Fibroblast of gingiva (primary cell): Measurements from ENCODE around the gene RBM26.
A peak's percentile ranks its signal among the peaks of the same experiment; 100 is the strongest.

Experiments used
- DNase-seq: peaks from one replicate; pipeline ENCODE4 v3.0.0-alpha.2; 2011; ENCODE audit warnings: low read depth

RBM26 gene, protein sequence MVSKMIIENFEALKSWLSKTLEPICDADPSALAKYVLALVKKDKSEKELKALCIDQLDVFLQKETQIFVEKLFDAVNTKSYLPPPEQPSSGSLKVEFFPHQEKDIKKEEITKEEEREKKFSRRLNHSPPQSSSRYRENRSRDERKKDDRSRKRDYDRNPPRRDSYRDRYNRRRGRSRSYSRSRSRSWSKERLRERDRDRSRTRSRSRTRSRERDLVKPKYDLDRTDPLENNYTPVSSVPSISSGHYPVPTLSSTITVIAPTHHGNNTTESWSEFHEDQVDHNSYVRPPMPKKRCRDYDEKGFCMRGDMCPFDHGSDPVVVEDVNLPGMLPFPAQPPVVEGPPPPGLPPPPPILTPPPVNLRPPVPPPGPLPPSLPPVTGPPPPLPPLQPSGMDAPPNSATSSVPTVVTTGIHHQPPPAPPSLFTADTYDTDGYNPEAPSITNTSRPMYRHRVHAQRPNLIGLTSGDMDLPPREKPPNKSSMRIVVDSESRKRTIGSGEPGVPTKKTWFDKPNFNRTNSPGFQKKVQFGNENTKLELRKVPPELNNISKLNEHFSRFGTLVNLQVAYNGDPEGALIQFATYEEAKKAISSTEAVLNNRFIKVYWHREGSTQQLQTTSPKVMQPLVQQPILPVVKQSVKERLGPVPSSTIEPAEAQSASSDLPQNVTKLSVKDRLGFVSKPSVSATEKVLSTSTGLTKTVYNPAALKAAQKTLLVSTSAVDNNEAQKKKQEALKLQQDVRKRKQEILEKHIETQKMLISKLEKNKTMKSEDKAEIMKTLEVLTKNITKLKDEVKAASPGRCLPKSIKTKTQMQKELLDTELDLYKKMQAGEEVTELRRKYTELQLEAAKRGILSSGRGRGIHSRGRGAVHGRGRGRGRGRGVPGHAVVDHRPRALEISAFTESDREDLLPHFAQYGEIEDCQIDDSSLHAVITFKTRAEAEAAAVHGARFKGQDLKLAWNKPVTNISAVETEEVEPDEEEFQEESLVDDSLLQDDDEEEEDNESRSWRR

DNA sequence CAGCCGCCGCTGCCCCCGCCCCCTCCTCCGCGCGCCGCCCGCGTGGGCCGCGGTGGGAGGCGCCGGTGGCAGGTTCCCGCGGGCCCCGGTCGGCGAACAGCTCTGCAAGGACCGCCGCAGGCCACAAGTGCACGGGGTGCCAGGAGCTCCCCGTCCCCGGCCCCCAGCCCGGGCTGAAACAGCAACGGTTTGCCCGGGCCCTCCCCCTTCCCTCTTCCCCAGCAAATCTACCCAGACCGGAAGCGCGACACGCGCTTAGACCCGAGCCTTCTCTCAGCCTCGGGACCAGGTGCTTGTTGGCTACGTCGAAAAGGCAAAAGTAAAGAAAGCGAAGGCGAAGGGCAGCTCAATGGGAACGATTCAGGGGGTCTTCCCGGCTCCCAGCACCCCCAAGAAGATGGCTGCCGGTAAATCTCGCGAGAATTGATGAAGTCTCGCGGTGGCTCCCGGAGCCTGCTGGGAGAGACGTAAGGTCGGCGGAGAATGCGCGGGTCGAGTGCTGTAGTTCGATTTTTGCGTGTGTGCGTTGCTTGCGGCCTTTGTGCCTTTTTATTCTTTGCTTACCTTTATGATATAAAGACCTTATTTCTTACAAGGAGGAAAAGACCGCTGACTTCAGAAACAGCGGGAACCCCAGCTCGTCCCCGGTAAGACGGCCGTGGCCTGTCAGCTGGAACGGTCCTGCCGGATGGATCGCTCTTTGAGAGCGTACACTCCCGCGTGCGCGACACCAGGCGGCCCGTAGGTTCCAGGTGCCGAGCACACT lies at the start of gene RBM26:
TSS of gene RBM26 (minus strand) at position 425 of the 766 bp plus-strand sequence. CDS start 481 bp downstream, outside the sequence.
- DNase-seq, result peak; percentile 94

DNA sequence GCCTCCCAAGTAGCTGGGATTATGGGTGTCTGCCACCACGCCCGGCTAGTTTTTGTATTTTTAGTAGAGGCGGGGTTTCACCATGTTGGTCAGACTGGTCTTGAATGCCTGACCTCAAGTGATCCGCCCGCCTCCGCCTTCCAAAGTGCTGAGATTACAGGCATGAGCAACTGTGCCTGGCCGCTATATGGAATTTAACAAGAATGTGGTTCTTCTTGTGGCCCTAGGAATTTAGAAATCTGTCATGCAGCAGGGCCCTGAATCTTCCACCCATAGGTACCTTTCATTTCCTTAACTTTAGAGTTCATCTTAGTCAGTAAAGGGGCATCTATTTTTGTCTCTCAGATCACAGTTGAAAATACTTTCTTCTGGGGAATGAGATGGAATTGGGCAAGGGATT lies 49.3 kb upstream of the RBM26 start:
- DNase-seq, result no peak

DNA sequence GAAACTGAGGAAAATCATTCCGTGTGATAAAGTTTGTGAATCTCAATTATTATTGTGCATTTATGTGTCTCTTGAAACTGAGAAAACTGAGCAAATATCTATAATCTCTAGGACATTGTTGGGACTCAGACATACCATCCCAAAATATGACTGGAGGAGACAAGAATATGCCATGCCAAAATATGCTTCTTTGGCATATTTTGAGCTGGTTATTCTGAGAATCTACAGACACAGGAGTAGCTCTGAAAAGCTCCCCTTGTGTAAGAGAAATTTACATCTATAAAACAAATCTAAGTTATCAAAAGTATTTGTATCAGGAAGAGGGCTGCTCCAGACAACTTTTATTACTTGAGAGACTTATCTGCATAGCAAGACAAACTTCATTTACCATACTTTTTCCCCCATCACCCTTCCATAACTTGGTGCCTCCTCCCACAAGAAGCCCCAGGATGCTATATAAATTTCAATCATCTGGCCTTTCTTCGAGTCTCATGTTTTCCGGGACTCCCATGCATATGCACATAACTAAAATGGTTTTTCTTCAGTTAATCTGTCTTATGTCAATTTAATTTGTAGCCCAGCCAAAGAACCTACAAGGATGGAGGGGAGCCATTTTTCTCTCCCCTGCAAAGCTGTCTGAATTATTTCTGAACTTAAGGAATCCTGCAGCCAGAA lies 46.3 kb upstream of the RBM26 start:
- DNase-seq, result no peak

DNA sequence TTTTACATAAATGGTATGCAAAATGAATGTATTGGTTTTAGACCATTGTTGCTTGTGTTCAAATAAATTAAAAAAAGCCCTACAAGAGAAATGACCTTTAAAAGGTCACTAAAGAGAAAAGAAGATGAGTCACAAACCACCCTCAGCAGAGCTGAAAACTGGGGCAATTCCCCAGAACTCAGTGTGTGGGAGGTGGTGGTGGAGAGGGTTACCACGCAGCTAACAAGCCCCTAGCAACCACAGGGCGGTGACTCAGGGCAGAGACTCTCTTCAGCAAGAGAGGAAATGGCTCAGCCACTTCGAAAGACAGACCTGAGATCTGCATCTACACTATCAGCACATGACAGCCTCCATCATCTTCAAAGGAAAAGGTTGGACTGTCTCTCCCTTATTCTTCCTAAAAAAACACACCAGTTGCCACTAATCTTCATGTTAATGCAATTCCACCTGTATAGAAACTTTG lies 45.5 kb upstream of the RBM26 start:
- peak; percentile 77 for DNase-seq

DNA sequence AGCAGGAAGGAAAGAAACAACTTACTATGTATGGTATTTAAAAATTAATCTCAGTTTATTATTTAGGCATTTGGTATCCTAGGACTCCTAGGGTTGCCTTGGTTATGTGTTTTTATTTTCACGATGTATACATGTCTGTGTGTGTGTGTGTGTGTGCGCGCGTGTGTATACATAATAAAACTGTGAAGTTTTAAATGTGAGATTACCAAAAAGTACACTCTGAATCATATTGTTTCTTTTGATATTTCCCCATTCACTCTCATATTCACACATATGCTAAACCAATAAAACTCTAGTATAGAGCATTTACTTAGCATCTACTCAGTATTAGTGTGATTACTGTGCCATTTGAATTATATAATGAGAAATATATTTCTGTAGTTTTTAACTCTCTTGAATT lies 44.1 kb upstream of the RBM26 start:
- no peak for DNase-seq

DNA sequence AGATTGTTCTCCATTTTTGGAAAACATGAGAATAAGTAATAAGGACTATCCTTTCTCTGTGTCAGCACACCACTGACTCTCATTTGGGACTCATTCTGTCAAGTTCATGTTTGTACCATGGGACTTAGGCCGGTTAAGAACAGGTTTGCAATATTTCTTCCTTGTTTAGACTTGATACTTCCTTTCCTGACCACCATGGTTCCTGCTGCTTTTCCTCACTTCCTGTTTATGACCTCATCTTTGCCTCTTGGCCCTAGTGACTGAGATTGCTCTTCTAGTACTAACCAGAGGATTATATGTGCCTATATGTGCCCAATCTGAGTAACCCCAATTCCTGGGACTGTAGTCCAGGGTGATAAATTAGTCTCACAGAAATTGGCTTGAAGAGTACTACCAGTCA lies 42.4 kb upstream of the RBM26 start:
- no peak for DNase-seq

DNA sequence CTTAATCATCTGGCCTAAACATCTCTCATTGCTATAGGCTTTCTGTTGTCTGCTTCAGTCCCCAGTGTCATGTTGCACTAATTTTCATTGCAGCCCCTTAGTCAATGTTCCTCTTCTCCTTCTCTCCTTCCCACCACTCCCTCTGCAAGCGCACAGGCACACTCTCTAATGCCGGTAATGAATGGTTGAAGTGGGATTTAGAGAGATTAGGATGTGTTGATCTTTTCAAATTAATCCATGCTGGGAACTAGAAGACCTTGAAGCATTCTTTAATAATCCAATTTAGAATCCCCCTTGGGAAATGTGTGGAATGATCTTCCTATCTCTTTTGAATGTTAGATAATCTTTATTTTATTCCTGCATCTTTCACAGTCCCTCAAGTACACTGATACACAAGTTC lies 41.7 kb upstream of the RBM26 start:
- no peak for DNase-seq

DNA sequence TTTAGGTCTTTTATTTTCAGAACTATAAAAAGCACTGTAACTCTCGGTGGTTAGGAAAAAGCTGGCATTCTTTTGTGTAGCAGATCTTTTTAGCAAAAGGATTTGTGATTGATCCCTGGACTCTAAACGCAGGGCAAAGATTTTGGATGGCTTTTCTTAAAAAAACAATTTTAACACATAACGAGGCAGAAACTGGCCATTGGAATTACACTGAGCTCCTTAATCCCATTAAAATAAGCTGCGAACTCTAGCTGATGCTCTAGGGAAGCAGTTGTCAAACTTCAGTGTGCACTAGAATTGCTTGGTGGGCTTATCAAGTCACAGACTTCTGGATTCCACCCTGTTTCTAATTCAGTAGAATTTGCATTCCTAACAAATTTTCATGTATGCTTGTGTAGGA lies 41.1 kb upstream of the RBM26 start:
- no peak for DNase-seq

DNA sequence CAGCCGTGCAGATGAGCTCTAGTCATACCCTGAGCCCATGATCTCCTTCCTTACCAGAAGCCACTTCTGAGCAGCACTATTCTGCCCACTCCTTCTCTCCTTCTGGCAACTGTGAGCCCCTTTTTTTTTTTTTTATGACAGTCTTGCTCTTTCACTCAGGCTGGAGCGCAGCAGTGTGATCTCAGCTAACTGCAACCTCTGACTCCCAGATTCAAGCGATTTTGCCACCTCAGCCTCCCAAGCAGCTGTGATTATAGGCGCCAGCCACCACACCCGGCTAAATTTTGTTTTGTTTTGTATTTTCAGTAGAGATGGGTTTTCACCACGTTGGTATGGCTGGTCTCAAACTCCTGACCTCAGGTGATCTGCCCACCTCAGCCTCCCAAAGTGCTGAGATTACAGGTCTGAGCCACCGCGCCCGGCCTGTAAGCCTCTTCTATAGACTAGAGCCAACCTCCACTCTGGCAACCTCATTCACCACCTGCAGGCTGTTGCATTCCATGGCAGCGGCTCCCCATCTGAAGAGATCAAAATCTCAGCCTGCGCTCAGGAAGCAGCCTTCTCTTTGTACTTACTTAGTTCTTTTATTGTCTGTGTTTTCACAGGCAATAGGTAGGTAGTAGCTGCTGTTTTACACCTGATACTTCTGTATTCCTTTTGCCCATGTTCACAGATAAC lies 40.1 kb upstream of the RBM26 start:
- no peak for DNase-seq

DNA sequence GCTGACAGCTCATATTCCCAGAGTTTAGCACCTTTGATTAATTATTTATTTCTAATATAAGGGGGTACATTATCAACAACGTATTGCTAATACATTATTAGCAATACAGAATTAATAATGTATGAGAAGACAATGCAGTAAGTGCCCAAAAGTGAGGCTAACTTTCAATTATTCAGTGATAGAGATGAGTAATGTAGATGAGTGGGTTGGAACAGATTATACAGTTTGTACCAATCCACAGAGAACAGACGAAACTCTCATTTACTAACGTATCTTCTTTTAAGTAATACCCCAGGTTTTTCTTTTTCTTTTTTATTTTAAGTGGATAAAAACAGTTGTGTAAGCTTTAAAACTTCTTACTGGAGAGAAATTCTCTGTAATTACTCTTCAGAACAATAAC lies 36.7 kb upstream of the RBM26 start:
- no peak for DNase-seq

DNA sequence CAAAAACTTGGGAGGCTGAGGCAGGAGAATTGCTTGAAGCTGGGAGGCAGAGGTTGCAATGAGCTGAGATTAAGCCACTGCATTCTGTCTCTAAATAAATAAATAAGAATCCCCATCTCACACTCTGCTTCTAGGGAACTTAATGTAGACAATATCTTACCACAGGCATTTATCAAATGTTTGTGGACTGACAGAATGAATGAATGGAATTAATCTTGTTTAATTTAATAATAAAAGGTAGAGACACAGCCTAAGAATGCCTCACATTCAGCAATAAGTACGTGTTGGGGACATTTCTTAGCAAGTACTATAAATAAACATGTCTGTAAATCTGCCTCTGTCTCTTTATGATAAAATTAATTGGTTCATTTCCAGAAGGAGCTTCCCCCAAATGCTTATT lies 36.2 kb upstream of the RBM26 start:
- DNase-seq, result no peak

DNA sequence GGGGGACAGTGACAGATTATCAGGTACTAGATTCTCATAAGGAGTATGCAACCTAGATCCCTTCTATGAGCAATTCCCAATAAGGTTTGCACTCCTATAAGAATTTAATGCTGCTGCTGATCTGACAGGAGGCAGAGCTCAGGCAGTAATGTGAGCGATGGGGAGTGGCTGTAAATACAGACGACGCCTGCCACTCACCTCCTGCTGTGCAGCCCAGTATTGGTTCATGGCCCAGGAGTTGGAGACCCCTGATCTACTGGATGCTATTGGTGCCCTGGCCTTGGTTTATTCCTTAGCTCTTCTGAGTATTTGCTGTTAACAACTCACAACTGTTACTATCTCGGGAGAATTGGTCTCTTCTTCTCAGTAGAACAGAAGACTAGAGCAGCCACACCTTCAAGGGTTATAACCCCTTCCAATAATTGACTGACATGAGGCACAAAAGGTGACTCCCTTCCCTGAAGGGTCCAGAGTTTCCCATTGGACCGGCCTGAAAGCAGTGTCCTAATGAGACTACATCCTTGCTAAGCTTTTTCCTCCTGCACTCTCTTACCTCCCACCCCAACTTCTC lies 35.0 kb upstream of the RBM26 start:
- no peak for DNase-seq

DNA sequence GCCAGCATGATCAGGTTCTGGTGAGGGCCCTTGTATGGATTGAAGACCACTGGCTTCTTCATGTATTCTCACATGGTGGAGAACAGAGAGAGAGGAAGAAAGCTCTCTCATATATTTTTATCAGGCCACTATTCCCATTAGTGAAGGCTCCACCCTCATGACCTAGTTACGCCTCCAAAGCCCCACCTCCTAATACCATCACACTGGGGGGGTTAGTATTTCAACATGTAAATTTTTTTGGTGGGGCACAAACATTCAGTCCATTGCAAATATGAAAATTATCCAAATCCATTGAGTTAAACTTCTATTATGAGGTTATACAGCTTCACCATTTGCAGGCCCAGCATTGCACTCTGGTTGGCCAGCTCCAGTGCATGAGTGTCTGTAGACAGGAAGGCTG lies 33.2 kb upstream of the RBM26 start:
- no peak for DNase-seq

DNA sequence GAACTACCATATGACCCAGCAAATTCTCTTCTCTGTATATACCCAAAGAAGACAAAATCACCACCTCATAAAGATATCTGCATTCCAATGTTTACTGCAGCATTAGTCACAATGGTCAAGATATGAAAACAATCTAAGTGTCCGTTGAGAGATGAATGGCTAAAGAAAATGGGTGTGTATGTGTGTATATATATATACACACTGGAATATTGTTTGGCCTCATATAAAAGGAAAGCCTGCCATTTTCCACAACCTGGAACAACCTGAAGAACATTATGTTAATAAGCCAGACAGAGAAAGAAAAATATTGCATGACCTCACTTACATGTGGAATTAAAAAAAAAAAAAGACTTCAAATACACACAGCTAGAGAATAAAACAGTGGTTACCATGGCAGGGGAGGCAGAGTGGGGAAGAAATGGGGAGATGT lies 29.5 kb upstream of the RBM26 start:
- DNase-seq, result no peak

DNA sequence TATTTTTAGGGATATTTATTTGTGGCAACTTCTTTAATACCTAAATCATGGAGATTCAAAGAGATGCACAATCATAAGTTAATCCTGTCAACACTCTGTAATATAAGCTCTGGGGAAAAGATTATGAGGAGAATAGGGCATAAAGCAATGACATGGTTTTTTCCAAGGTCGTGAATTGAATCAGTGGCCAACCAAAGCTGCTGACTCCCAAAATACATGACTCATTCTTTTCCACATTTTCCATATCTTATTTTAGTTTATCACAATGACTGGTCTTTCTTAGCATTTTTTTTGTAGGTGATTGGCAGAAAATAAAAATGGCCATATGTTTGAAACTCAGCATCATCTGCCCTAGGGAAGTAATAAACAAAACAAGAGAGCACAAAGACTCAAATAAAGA lies 28.5 kb upstream of the RBM26 start:
- DNase-seq, result no peak

DNA sequence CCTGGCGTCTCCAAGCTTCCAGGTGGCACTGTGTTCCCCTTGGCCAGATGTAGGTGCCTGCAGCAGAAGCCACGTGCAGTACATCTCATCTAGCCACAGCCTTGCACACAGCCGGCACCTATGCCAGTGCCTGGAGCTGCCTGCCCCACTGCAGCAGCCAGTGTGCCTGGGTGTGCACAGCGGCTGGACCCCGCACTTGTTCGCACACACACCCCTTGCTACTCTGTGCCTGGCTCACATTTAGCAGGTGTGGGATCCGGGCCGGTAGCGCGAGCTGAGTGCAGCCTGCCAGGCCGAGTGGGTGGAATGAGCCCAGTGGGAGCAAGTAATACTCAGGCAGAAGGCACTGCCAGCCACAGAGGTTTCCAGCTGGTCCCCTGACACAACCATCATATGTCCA lies 26.9 kb upstream of the RBM26 start:
- DNase-seq, result no peak

DNA sequence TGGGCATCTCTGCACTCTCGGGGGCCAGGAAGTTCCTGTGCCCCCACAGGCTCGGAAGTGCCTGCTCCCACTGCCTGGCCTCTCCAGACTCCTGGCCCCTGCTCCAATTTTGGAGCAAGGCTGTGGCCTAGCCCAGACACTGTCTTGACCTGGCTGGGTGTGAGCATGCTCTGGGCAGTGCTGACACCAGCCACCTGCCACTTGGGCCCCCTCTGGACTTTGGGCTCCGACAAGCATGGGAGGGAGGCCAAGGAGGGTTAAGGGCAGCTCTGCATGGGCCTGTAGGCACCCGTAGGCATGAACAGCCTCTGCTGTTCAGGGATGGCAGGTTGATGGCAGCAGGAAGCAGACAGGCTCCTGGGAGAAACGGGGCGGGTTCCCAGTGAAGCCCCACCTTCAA lies 26.0 kb upstream of the RBM26 start:
- no peak for DNase-seq

DNA sequence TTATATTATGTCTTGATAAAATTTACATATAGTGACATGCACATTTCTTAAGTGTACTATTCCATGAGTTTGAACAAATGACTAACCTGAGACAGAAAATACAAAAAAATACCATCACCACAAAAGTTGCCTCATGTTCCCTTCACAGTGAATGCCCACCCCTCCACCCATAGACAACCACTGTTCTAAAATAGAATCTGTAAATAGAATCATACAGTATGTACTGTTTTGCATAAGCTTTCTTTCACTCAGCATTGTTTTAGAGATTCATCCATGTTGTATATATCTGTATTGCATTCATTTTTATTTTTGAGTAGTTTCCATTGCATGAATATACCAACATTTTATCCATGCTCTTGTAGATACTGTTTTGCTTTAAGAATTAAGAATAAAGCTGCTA lies 23.3 kb upstream of the RBM26 start:
- DNase-seq, result no peak

DNA sequence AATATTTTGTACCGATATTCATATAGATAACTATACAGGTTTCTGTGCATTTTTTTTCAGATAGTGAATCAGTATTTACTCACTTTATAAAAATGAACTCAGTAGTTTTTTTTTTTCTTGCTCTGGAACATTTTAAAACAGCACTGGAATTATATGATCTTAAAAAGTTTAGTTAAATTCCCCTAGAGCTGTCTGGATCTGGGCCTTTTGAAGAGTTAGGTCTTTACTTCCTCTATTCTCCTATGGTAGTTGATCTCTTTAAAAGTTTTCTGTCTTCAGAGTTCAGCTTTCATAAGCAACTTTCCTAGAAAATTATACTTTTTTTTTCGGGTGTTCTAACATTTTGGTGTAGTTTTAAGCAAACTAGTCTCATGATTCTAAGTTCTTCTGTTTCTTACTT lies 21.8 kb upstream of the RBM26 start:
- no peak for DNase-seq

DNA sequence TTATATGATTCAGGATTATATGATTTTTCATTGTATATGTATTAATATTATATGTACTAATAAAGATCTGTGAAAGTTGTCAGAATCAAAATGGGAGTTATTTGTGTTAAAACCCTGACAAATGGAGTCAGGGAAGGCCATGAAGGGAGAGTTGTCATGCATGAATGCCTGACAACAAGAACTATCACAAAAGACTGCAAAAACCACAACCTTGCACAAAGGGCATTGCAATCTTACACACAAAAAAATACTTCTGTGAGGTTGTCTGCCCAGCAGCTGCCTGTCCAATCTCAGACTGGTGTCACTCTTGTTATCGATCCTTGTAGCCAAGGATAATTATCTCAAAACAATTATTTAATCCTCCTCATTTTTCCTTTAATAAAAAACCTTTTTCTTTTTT lies 21.2 kb upstream of the RBM26 start:
- no peak for DNase-seq
